ENCODE data around the gene REV1. TPM values are rescaled to one million over a fixed set of nuclear protein-coding genes. Genes with fewer than 3 reads are reported as not detected.
"Not testable (repeated sequence)": the region's sequence is repeated elsewhere in the genome, so short reads cannot be mapped to it uniquely, and the experiment has no call there.

REV1 gene
- 10.9 and 11.7 TPM in 2 replicates for total RNA-seq (2014; rRNA removed; shearing (Covaris generic); ENCODE audit: low replicate concordance)

DNA sequence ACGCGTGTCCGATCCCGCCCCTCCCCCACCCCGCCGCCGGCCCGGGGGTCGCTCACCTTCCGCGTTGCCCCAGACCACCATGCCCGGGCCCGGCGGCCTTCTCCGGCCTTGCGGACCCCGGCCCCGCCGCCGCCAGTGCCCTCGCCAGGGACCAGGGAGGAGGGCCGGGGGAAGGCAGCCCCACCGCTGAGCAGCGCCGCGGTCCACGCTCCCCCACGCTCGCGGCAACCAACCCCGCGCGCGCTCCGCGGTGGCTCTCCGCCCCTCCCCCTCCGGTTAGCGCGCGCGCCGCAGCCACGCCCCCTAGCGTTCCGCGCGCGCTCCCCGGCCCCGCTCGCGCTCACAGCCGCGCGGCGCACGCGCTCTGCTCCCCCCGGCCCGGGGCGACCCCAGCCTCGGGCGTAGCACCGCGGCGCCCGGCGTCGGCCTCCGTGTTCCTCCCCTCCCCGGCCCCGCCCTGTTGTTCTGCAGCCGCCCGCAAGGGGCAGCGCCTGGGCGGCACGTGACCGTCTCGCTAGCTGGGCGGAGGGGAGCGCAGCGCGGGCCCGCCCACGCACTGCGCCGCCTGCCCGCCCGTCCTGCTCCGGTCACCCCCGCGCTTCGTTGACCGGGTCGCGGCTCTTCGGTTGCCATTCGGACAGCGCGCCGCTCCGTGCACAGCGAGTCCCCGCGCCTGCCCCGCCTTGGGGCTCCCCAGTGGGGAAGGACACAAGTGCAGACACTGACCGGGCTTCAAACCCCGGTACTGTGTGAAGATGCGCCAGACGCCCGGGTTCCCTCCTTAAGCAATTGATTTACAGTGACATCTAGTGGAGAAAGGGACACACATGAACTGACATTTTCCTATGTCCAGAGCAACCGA is at the start of gene REV1:
REV1 (minus strand) TSS at position 257 of the 862 bp plus-strand sequence. CDS start 25,042 bp downstream, outside the sequence.
- H3K27me3 ChIP-seq: no peaks in the 10 kb centered on the region
- DNase-seq: peak; percentile 94

DNA sequence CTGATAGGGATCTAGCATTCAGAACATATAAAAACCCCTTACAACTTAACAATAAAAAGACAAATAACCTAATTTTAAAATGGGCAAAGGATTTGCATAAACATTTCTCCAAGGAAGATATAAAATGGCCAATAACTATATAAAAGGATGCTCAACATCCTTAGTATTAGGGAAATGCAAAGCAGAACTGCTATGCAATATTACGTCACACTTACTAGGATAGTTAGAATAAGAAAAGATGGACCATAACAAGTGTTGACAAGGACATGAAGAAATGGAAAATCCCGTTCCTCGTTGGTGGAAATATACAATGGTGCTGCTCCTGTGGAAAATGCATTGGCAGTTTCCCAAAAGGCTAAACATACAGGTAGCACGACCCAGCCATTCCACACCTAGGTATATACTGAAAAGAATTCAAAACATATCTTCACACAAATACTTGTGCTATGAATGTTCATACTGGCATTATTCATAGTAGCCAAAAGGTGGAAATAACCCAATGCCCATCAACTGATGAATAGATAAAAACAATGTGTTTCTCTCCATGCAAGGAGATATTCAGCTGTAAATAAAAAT is 48.2 kb upstream of the REV1 start:
- Histone ChIP-seq H3K36me3 (no peaks in the 10 kb centered on the region), H3K9me3 (no peaks in the 10 kb centered on the region), H3K27me3 (no peaks in the 10 kb centered on the region; the same call in 1 of the 2 replicates), H3K4me3 (no peak overlapping the region)
- no peak for DNase-seq

More for the DNA sequence above, at the start of gene REV1:
- Histone ChIP-seq H3K36me3 (peaks cover 4% of the 10 kb centered on the region), H3K9me3 (no peaks in the 10 kb centered on the region), H3K4me3 (peak within 1 kb of the TSS; percentile 80)

GRCh38 chr2:99524056-99524455 is 34.2 kb upstream of the REV1 start:
- H3K27me3 ChIP-seq: no peaks in the 10 kb centered on the region
- no peak overlapping the region for H3K4me3 ChIP-seq
- no peaks in the 10 kb centered on the region for H3K9me3 ChIP-seq
- no peak for DNase-seq
- H3K36me3 ChIP-seq: no peaks in the 10 kb centered on the region

DNA sequence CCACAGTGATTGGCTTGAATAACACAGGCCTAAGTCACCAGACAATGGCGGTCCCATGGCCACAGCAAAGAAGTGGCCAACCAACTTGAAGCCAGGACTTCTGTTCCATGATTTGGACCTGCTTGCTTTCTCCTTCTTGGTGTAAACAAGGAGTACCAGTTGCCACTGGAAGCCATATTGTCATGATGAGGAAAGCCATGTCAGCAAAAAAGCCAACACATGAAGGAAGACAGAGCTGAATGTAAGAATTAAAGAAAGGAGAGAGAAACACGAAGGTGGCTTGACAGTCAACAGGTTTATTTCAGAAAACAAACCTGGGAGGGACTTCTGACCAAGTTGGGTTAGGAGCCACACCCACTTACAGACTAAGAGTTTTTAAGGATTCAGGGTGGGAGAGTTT is 32.3 kb upstream of the REV1 start:
- Histone ChIP-seq H3K27me3 (no peaks in the 10 kb centered on the region), H3K9me3 (no peaks in the 10 kb centered on the region), H3K36me3 (no peaks in the 10 kb centered on the region), H3K4me3 (no peak overlapping the region)
- no peak for DNase-seq

GRCh38 chr2:99520813-99521212 is 31.0 kb upstream of the REV1 start:
- H3K27me3 ChIP-seq: no peaks in the 10 kb centered on the region
- no peaks in the 10 kb centered on the region for H3K9me3 ChIP-seq
- H3K4me3 ChIP-seq: no peak overlapping the region
- H3K36me3 ChIP-seq: no peaks in the 10 kb centered on the region
- no peak for DNase-seq

DNA sequence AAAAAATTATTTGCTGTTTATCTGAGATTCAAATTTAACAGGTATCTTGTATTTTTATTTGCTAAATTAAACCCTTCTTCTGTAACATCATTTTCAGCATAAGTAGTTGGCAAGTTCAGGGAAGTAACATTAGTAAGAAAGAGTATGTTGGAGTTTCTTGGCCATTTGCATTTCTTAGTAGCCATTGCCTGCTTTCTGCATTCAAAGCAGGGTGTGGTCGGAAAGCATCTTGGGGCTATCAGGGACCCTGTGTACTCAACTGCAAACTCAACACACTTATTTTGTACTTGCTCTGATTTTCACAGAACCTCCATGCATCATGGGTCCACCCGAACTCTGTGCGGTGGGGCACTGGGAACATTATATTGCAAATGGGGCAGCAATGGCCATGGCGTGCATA is 30.4 kb upstream of the REV1 start:
- no peaks in the 10 kb centered on the region for H3K9me3 ChIP-seq
- H3K36me3 ChIP-seq: no peaks in the 10 kb centered on the region
- DNase-seq: no peak
- no peaks in the 10 kb centered on the region for H3K27me3 ChIP-seq
- H3K4me3 ChIP-seq: no peak overlapping the region

DNA sequence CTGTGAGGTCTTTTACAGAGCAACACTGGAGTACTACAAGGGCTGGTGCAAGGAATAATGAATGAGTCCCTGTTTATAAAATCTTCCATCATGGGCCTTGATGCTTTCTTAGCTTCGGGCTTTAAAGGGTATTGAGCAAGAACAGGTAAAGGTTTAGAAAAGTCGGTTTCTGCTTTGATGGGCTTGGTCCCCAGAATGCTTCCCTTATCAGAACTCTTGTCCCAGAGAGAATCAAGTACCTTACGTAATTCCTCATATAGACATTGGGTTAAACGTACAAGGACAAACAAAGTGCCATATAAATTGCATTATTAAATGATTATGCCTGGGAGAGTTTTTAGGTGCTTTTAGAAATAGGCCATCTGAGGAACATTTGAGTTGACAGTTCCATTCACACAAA is 24.5 kb upstream of the REV1 start:
- DNase-seq: no peak
- Histone ChIP-seq H3K36me3 (no peaks in the 10 kb centered on the region), H3K9me3 (no peaks in the 10 kb centered on the region), H3K4me3 (no peak overlapping the region), H3K27me3 (no peaks in the 10 kb centered on the region)

DNA sequence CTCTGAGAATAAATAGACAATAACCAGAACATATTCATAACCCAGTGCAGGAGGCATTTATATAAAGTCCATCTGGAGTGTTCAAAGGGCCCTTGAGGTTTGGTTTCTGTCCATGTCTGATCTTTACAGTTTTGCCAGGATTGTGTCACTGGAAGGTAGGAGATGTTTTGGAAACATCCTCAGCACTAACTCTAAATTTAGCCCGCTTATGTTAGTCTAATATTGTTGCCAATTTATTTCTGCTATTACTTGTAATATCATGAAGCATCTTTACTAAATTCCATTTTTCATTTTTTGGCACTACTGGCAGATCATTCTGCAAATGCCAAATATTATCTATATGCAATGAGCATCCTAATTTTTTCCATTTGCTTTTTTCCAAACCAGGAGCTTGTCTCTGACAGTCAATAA is 22.4 kb upstream of the REV1 start:
- H3K27me3 ChIP-seq: no peaks in the 10 kb centered on the region
- H3K4me3 ChIP-seq: no peak overlapping the region
- H3K9me3 ChIP-seq: no peaks in the 10 kb centered on the region
- no peak for DNase-seq
- H3K36me3 ChIP-seq: no peaks in the 10 kb centered on the region

- DNase-seq: no peak
- no peaks in the 10 kb centered on the region for H3K9me3 ChIP-seq
- H3K27me3 ChIP-seq: no peaks in the 10 kb centered on the region
- H3K36me3 ChIP-seq: no peaks in the 10 kb centered on the region
- H3K4me3 ChIP-seq: no peak overlapping the region
Measured at GRCh38 chr2:99509387-99509786, 19.6 kb upstream of the REV1 start.

DNA sequence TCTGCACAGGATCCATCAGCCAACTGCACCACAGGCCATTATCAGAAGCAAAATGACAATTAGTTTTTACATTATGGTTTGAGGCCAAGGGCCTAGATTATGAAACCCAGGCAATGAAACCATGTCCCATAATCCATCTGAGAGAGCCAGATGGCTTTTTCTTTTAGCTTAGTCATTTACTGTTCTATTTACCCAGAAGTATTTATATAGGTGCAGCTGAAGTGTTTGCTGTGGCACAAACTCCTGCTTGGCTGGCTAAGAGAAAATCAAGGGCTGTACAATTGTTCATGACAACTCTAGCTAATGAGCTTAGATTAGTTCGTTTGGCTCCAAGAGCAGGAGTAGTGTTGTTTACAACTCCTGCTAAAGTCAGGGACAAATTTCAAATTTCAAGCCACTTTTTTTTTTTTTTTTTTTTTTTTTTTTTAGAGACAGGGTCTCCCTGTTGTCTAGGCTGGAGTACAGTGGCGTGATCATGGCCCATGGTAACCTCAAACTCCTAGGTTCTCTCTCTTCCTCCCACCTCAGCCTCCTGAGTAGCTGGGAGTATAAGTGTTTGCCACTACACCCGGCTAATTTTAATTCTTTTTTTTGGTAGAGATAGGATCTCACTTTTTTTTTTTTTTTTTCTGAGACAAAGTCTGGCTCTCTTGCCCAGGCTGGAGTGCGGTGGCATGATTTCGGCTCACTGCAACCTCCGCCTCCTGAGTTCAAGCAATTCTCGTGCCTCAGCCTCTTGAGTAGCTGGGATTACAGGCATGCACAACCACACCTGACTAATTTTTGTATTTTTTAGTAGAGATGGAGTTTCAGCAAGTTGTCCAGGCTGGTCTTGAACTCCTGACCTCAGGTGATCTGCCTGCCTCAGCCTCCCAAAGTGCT is 18.4 kb upstream of the REV1 start:
- H3K27me3 ChIP-seq: no peaks in the 10 kb centered on the region
- H3K36me3 ChIP-seq: no peaks in the 10 kb centered on the region
- DNase-seq: no peak
- no peaks in the 10 kb centered on the region for H3K9me3 ChIP-seq
- H3K4me3 ChIP-seq: no peak overlapping the region

- Histone ChIP-seq H3K4me3 (no peak overlapping the region), H3K36me3 (no peaks in the 10 kb centered on the region), H3K9me3 (no peaks in the 10 kb centered on the region), H3K27me3 (no peaks in the 10 kb centered on the region; the same call in 1 of the 2 replicates)
- no peak for DNase-seq
Measured at GRCh38 chr2:99504844-99505584, 15.2 kb upstream of the REV1 start.

GRCh38 chr2:99503662-99504416 is 14.0 kb upstream of the REV1 start:
- H3K4me3 ChIP-seq, DNase-seq, H3K36me3 ChIP-seq, H3K27me3 ChIP-seq, H3K9me3 ChIP-seq: not testable (repeated sequence)

- no peaks in the 10 kb centered on the region for H3K36me3 ChIP-seq
- H3K9me3 ChIP-seq: no peaks in the 10 kb centered on the region
- H3K4me3 ChIP-seq: no peak overlapping the region
- no peak for DNase-seq
- H3K27me3 ChIP-seq: no peaks in the 10 kb centered on the region; the same call in 1 of the 2 replicates
Measured at GRCh38 chr2:99496021-99496420, 6.2 kb upstream of the REV1 start.

GRCh38 chr2:99495115-99495860 is 5.5 kb upstream of the REV1 start:
- H3K4me3 ChIP-seq: no peak overlapping the region
- H3K36me3 ChIP-seq: no peaks in the 10 kb centered on the region
- H3K27me3 ChIP-seq: no peaks in the 10 kb centered on the region
- DNase-seq: no peak
- no peaks in the 10 kb centered on the region for H3K9me3 ChIP-seq

DNA sequence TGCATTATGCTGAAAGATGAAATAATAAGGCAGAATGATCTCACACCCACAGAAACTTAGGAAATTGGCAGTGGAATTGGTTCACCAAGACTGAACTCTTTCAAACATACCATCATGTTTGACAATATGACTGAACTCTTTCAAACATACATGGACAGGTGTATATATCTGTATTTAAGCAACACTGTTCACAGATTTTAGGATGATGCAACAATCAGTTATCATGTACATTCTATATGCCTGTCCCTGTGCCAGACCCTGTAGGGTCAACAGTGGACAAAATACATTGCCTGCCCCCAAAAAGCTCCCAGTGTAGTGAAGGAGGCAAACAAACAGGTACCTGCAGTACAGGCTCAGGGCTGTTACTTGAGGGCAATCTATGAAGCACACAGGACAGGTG is 2.9 kb upstream of the REV1 start:
- DNase-seq: no peak

More for the DNA sequence above, 2.9 kb upstream of the REV1 start:
- Histone ChIP-seq H3K9me3 (no peaks in the 10 kb centered on the region), H3K36me3 (no peaks in the 10 kb centered on the region), H3K4me3 (no peak overlapping the region), H3K27me3 (no peaks in the 10 kb centered on the region)

Measured in MG63 (cell line).